ENCODE measurements around the gene FMNL2.

Gene FMNL2

DNA sequence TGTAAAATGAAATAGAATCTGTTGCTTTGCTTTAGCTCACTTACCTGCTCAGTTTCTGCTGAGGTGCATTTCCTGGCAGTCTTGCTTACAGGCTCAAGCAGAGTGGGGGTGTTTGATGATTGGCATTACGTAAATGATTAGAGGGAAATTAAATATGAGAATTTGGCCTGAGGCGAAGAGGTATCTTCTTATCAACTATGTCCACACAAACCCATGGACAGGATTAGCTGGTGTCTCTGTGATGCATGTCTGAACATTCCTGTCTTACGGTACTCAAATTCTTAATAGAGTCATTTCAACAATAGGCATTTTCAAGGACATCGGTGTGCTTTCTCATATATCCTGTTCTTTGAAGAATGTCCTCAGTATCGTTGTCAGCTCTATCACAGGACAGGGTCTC, 280.2 kb downstream of the FMNL2 start:
- no peak for DNase-seq (ENCODE audit: low read depth in 2 of 2)

GRCh38 chr2:152617456-152618192, 282.6 kb downstream of the FMNL2 start:
- DNase-seq (ENCODE audit: low read depth in 2 of 2), result no peak

DNA sequence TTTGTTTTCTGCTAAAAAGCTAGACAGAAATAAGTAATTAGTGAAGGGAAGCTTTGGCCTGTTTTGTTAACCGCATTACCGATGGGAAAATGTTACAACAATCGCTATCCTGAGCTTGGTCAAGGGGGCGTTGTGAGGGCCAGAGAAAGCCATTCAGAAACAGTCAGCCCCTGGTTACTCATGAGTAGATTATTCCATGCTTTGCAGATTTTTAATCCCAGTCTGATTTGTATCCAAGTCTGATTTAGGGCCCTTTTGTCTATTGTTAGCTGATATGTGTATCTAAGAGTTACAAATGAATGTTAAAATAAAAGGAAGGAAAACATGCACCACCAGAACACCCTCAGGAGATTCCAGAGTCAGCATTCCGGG, 283.2 kb downstream of the FMNL2 start:
- no peak for DNase-seq (ENCODE audit: low read depth in 2 of 2)

DNA sequence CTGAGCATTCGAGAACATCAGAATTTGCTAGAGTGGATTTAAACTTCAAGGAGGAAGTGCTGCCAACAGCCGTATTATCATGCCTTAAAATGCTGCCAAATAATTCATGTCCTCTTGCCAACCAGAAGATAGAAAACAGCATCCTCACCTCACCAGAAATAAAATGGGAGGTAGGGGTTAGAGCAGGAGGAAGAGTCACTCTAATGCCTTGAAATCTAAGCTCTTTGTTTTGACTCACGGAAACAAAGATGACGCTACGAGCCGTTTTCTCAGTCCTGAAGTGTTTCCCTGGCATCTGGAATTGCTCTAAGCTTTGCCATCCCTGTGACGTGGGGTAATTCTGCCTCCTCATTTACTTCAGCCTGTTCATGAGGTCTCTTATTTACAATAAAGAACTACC, 285.2 kb downstream of the FMNL2 start:
- DNase-seq (ENCODE audit: low read depth in 2 of 2), result no peak

DNA sequence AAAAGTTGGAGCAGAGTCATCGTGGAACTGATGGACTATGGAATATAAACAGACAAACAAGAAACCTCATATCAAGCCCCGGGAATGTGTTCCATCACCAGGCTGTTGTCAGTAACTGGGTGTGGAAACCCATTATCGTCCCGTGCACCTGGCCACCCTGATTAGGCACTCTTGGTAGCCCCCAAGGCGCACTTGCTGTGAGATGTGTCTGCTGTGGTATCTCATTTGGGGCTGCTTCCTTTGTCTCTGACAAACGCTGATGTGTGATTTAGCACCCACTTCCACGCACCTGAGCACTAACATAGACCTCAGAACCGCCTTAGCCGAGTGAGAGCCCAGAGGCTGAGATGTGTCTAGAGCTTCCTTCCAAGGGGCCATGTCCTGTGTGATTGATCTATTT, 286.0 kb downstream of the FMNL2 start:
- no peak for DNase-seq (ENCODE audit: low read depth in 2 of 2)

DNA sequence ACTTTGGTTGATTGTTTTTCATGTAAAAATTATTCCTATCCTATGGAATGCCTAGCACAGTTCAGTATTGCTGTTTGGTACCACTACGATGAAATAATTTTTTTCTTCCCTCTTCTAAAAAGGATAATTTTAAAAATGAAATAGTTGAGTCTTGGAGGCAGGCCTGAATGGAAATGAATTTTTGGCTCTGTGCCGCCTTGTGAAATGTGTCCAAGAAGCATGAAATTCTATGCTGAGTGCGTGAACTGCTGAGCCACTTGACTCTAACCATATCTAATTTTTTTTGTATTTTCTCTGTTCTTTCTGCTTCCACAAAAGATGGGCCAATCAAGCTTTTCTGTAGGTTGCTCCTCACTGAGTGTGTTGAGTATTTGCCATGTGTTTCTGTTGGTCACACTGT, 287.2 kb downstream of the FMNL2 start:
- DNase-seq (ENCODE audit: low read depth in 2 of 2), result no peak

DNA sequence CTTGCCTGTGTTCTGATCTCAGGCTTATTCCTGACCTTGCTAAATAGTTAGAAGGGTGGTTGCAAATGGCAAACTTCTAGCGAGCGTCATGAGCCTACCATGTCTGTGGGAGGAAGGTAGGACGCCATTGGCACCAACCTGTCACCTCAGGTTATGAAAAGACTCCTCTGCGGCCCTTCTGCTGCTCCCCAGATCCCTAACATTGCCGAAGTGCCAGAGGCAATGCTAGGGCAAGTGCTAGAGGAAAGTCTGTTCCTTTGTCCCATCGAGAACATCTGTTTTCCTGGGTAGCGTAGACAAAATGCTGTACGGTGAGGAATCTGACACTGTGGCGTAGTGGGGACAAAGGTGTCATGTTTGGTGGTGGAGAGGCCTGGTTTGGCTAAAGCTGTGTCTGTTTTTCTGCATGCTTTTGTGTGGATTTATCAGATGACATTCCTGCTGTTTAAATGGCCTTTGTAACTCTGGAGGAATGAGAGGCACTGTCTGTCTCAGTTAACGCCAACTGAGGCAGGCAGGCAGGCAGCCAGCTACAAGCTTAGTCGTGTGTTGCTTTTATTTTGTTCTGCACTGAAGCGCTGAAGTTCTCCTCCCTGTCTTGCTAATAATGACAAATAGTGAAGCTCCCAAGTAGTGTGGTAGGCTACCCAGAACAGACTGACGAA, 288.2 kb downstream of the FMNL2 start:
- no peak for DNase-seq (ENCODE audit: low read depth in 2 of 2)

GRCh38 chr2:152623775-152624174, 288.8 kb downstream of the FMNL2 start:
- DNase-seq (ENCODE audit: low read depth in 2 of 2), result no peak

GRCh38 chr2:152624805-152625204, 289.8 kb downstream of the FMNL2 start:
- DNase-seq (ENCODE audit: low read depth in 2 of 2), result no peak

DNA sequence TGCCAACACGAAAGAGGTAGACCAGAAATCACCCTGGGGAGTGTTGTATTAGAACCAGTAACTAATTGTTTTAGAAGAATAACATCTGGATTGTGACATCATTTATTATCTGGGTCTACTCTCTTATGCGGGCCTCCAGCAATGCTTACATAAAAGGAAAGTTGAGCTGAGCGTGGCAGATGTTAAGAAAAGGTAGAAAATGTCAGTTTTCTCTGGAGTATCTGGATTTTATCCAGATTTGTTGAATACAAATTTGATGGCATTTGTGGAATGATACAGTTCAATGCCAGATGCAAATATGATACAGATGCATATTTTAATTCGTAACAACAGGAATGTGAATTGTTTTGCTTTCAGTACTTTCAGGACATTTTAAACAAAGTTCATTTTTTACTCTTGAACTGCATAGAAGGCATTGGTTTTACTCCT, 292.0 kb downstream of the FMNL2 start:
- no peak for DNase-seq (ENCODE audit: low read depth in 2 of 2)

- no peak for DNase-seq (ENCODE audit: low read depth in 2 of 2)
Observed at GRCh38 chr2:152627351-152627957, 292.5 kb downstream of the FMNL2 start.

DNA sequence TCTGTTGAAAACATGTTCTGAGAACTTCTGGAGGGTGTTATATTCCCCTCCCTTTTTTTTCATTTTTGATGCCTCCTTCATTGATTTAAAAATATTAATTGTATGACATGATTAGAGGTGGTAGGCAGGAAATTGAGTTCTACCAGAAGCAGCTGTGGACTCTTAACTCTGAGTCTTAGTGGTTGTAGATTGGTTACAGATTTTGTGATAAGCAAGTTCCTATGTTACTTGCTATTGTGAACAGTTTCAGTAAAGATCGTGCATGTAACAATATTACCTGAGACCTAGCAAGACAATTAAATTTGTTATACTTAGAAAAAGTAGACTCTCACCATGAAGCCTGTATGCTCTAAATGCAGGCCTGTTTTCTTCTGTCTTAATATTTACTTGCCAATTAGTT, 294.2 kb downstream of the FMNL2 start:
- DNase-seq (ENCODE audit: low read depth in 2 of 2), result no peak

DNA sequence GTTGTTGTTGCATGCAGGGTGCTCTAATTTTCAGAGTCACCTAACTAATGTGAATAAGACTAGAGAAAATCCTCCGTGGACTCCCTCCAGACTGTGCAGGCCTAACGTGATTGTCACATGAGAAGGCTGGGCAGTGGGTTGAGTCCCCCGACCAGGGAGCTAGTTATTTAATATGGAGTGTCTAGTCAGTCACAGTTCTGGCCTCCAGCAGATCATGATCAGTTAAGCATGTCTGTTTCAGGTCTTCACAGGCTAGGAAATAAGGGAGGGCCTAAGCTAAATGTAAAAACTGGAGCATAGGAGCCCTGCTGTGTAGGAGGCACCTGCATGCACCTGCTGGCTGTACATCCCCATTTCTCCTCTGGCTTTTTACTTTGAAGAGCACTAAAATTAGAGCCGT, 295.5 kb downstream of the FMNL2 start:
- no peak for DNase-seq (ENCODE audit: low read depth in 2 of 2)

DNA sequence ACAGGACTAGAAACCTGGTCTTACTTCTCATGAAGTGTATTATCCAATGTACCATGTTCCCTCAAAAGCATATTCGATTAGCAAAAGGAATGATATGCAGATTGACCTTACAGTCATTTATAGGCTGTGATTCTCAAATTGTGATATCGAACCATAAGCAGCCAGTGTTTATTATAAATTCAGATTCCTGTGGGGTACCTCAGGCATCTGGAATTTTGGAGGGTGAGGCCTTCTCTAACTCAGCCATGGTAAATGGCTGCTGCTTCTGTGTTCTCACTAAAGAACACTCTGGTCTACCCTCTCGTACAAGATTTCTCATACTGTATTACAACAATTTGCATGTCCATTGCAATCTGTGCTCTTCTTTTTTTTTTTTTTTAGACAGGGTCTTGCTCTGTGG, 297.8 kb downstream of the FMNL2 start:
- DNase-seq (ENCODE audit: low read depth in 2 of 2), result no peak

- peak; percentile 26 to 36 for DNase-seq (ENCODE audit: low read depth in 2 of 2)
Observed at GRCh38 chr2:152635635-152636298, 300.8 kb downstream of the FMNL2 start.

DNA sequence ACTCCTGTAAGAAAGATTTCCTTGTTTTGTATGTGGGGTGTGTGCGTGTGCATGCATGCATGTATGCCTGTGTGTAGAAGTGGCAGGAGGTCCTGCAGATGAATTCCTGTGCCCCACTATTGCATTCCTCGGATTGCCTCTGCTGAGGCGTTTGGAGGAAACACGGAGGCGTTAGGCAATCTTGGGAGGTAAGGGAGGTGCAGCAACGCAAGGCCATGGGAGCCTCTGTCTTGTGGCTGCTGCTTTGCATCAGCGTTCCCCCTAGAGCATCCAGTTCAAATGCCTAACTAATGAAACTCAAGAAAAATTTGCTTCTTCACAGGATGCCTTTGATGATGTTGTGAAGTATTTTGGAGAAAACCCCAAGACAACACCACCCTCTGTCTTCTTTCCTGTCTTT, 302.3 kb downstream of the FMNL2 start:
- DNase-seq (ENCODE audit: low read depth in 2 of 2), result no peak

DNA sequence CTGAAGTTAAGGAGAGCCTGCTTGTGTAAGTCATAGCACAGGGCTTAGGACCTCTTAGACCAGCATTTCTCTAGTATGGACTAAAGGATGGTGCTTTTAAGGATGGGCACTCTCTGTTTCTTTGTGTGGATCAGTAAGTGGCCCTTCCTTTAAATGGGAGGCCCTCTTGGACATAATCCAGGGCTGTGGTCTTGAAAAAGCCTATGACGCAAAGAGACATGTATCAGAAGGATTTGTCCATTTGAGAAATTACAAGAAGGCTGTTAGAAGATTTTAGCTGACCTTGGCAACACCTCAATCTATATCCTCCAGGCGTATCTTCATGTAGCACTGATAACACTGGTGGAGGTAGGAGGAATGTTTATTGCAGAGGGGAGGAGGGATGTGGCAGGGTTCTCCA, 303.1 kb downstream of the FMNL2 start:
- no peak for DNase-seq (ENCODE audit: low read depth in 2 of 2)

DNA sequence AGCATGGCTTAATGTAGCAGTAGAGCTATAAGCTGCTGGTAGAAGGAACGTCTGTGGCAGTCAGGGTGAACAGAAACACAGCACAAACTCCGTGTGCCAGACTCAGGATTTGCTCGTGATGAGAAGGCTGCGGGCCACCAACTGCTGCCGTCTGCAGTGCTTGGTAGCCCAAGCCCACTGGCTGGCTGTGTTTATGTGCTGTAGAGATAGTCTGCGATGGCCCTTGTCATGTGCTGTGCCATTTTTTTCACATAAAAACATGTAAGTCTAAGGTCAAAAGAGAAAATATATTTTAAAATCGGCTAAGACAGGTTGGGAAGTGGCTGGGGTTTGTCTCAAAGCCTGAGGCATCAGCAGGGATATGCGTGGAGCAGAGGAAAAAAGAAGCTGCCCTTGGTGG, 303.6 kb downstream of the FMNL2 start:
- DNase-seq (ENCODE audit: low read depth in 2 of 2), result no peak

DNA sequence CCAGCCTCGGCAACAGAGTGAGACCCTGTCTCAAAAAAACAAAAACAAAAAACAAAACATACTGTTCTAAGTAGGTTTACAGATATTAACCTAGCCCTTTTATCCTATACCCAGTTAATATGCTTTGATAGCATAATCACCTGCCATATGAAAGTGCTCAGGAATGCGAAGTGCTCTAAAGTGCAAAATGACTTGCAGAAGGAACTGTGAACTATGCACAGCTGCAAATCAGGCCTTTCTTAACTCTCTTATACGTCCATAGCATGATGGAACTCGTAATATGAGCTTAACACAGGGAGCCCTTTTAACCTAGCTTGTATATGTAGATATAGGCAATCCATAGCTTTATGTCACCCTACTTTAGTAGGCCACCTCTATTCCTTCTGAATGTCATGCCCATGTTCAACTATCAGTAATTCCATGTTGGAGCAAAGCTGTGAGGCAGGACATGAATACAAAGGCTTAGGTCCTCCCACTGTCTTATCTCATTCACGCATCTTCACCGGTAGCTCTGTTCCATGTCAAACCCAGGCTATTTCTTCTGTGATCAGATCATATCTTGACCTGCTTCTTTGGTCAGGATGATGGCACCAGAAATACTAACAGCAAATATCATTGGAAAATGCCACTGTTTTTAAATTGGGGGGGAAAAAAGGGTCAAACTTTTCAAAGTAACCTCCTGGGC, 309.4 kb downstream of the FMNL2 start:
- DNase-seq (ENCODE audit: low read depth in 2 of 2), result no peak

GRCh38 chr2:152646264-152646663, 311.3 kb downstream of the FMNL2 start:
- DNase-seq (ENCODE audit: low read depth in 2 of 2), result no peak

DNA sequence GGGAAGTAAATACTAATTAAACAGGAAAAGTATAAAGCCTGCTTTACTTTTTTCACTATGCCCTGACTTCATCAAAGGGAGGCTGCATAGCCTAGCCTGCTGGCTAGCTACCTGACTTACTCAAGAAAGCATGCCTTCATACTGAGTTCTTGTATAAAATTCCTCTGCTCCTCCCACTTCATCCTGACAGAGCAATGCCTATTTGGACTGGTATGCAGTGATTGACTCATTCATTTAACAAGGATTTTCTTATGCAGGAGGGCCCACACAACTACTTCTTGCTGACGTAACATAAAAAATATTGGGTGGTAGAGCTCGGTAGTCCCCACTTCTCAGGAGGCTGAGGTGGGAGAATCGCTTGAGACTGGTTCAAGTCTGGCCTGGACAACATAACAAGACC, 311.8 kb downstream of the FMNL2 start:
- no peak for DNase-seq (ENCODE audit: low read depth in 2 of 2)

DNA sequence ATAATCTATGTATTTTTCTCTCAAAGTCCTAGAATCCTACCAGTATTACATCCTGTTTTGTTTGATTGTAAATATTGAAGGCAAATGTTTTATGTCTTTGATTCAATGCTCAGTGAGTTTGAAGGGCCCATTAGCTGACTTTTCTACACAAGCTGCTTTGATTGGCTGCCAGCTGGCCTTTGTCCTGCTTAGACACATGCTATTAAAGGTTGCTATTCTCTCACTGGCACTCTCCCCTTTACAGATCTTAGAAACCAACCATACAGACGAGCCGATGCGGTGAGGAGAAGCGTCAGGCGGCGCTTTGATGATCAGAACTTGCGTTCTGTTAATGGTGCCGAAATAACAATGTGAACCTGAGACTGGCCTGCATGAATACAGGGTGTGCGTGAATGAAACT, 312.6 kb downstream of the FMNL2 start:
- no peak for DNase-seq (ENCODE audit: low read depth in 2 of 2)

Data from activated CD8-positive, alpha-beta memory T cell treated with anti-CD3 and anti-CD28 coated beads for 4 hours (primary cell).